Ishikawa (cell line): Measurements from ENCODE around the gene PHYKPL.

Source experiments
- CEBPB ChIP-seq: IDR thresholded peaks from 2 replicates; pipeline ENCODE4 v1.6.1; 2012
- EP300 ChIP-seq: IDR thresholded peaks from 2 replicates; pipeline ENCODE4 v1.6.1; 2012; ENCODE audit warnings: borderline replicate concordance
- FOXM1 ChIP-seq: IDR thresholded peaks from 2 replicates; pipeline ENCODE4 v1.6.1; 2012; ENCODE audit warnings: low read depth, borderline replicate concordance
- RAD21 ChIP-seq: IDR thresholded peaks from 2 replicates; pipeline ENCODE4 v1.6.1; 2012; ENCODE audit warnings: low read depth
- TCF12 ChIP-seq: IDR thresholded peaks from 2 replicates; pipeline ENCODE4 v1.6.1; 2012; ENCODE audit warnings: low read depth
- YY1 ChIP-seq: IDR thresholded peaks from 2 replicates; pipeline ENCODE4 v1.6.1; 2012; ENCODE audit warnings: low read depth
- TF ChIP-seq, protein P1 (sequence below): IDR thresholded peaks from 2 replicates; pipeline ENCODE4 v1.6.1; 2012; ENCODE audit warnings: low read depth, mild to moderate bottlenecking

GRCh38 chr5:178282391-178282790, 49.8 kb upstream of the PHYKPL start:
- no peak for TF ChIP-seq RAD21
- TF ChIP-seq CEBPB: no peak
- TF ChIP-seq EP300: no peak
- TF ChIP-seq FOXM1: no peak
- no peak for TF ChIP-seq TCF12
- TF ChIP-seq YY1: no peak
- TF ChIP-seq, protein P1, sequence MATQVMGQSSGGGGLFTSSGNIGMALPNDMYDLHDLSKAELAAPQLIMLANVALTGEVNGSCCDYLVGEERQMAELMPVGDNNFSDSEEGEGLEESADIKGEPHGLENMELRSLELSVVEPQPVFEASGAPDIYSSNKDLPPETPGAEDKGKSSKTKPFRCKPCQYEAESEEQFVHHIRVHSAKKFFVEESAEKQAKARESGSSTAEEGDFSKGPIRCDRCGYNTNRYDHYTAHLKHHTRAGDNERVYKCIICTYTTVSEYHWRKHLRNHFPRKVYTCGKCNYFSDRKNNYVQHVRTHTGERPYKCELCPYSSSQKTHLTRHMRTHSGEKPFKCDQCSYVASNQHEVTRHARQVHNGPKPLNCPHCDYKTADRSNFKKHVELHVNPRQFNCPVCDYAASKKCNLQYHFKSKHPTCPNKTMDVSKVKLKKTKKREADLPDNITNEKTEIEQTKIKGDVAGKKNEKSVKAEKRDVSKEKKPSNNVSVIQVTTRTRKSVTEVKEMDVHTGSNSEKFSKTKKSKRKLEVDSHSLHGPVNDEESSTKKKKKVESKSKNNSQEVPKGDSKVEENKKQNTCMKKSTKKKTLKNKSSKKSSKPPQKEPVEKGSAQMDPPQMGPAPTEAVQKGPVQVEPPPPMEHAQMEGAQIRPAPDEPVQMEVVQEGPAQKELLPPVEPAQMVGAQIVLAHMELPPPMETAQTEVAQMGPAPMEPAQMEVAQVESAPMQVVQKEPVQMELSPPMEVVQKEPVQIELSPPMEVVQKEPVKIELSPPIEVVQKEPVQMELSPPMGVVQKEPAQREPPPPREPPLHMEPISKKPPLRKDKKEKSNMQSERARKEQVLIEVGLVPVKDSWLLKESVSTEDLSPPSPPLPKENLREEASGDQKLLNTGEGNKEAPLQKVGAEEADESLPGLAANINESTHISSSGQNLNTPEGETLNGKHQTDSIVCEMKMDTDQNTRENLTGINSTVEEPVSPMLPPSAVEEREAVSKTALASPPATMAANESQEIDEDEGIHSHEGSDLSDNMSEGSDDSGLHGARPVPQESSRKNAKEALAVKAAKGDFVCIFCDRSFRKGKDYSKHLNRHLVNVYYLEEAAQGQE: no peak
